ENCODE measurements around the gene CES2.
"Not testable (repeated sequence)": the region's sequence is repeated elsewhere in the genome, so short reads cannot be mapped to it uniquely, and the experiment has no call there.

Gene CES2

GRCh38 chr16:66936889-66937554, 1.7 kb downstream of the CES2 start:
- DNase-seq = no peak

GRCh38 chr16:66937725-66938337, 2.5 kb downstream of the CES2 start:
- DNase-seq = no peak

GRCh38 chr16:66939366-66939765, 4.0 kb downstream of the CES2 start:
- DNase-seq = no peak

- no peak for DNase-seq
Observed at GRCh38 chr16:66940236-66940635, 4.9 kb downstream of the CES2 start.

GRCh38 chr16:66942981-66943380, 7.7 kb downstream of the CES2 start:
- no peak for DNase-seq

GRCh38 chr16:66943426-66944053, 8.2 kb downstream of the CES2 start:
- no peak for DNase-seq

GRCh38 chr16:66944054-66944441, 8.7 kb downstream of the CES2 start:
- no peak for DNase-seq

- DNase-seq = not testable (repeated sequence)
Observed at GRCh38 chr16:66944971-66945370, 9.7 kb downstream of the CES2 start.

- DNase-seq = no peak
Observed at GRCh38 chr16:66945939-66946338, 10.6 kb downstream of the CES2 start.

- DNase-seq = no peak
Observed at GRCh38 chr16:66946541-66946940, 11.2 kb downstream of the CES2 start.

- no peak for DNase-seq
Observed at GRCh38 chr16:66946974-66947301, 11.6 kb downstream of the CES2 start.

GRCh38 chr16:66947302-66948065, 12.2 kb downstream of the CES2 start:
- peak; percentile 88 for DNase-seq

- no peak for DNase-seq
Observed at GRCh38 chr16:66948134-66948836, 13.0 kb downstream of the CES2 start.

GRCh38 chr16:66948837-66949225, 13.5 kb downstream of the CES2 start:
- no peak for DNase-seq

- no peak for DNase-seq
Observed at GRCh38 chr16:66949472-66949871, 14.2 kb downstream of the CES2 start.

- no peak for DNase-seq
Observed at GRCh38 chr16:66950437-66950836, 15.1 kb downstream of the CES2 start.

- DNase-seq = peak; percentile 71
Observed at GRCh38 chr16:66950971-66951790, 15.9 kb downstream of the CES2 start.

- peak; percentile 94 for DNase-seq
Observed at GRCh38 chr16:66952430-66953110, 17.3 kb downstream of the CES2 start.

GRCh38 chr16:66953462-66954096, 18.3 kb downstream of the CES2 start:
- no peak for DNase-seq

- peak; percentile 86 for DNase-seq
Observed at GRCh38 chr16:66954097-66954659, 18.9 kb downstream of the CES2 start.
